Liver (tissue), 9 donors: ENCODE data around the gene F2R. TPM values are rescaled to one million over a fixed set of nuclear protein-coding genes. Genes with fewer than 3 reads are reported as not detected.
A peak's percentile ranks its signal among the peaks of the same experiment; 100 is the strongest.
"Not testable (repeated sequence)": the region's sequence is repeated elsewhere in the genome, so short reads cannot be mapped to it uniquely, and the experiment has no call there.

Experiments used
- DNase-seq: peaks from one replicate; pipeline ENCODE4 v3.0.0-alpha.2; 2017; ENCODE audit warnings: low spot score
- H3K27ac ChIP-seq, 2 donors: one replicate each; pipeline ENCODE4 v1.7.0; 2013; ENCODE audit warnings: inconsistent platforms in 2 of 2, low read length in 2 of 2, control low read depth in 1 of 2, low read depth in 1 of 2, mild to moderate bottlenecking in 1 of 2
- H3K27me3 ChIP-seq, 4 donors: one replicate each; pipeline versions ENCODE4 v1.6.1 to v1.7.0; 2013; ENCODE audit warnings: low read length in 3 of 4, inconsistent platforms in 1 of 4, mild to moderate bottlenecking in 1 of 4, moderate library complexity in 1 of 4; ENCODE audit not compliant: control insufficient read depth in 4 of 4, insufficient read depth in 4 of 4
- H3K36me3 ChIP-seq, 4 donors: one replicate each; pipeline versions ENCODE4 v1.6.1 to v1.7.0; 2013; ENCODE audit warnings: low read length in 3 of 4, mild to moderate bottlenecking in 3 of 4, low read depth in 1 of 4, moderate library complexity in 1 of 4; ENCODE audit not compliant: control insufficient read depth in 4 of 4, insufficient read depth in 3 of 4
- H3K4me1 ChIP-seq, 4 donors: one replicate each; pipeline versions ENCODE4 v1.6.1 to v1.7.0; 2013; ENCODE audit warnings: low read length in 3 of 4, mild to moderate bottlenecking in 3 of 4, moderate library complexity in 1 of 4; ENCODE audit not compliant: control insufficient read depth in 4 of 4, insufficient read depth in 4 of 4
- H3K4me3 ChIP-seq, 3 donors: one replicate each; pipeline versions ENCODE4 v1.6.1 to v1.7.0; 2013; ENCODE audit warnings: low read length in 3 of 3, control low read depth in 1 of 3, low read depth in 1 of 3, mild to moderate bottlenecking in 1 of 3
- H3K9ac ChIP-seq, 2 donors: one replicate each; pipeline ENCODE4 v1.7.0; 2013; ENCODE audit warnings: low read length in 2 of 2, mild to moderate bottlenecking in 2 of 2, moderate library complexity in 2 of 2, control low read depth in 1 of 2, low read depth in 1 of 2
- H3K9me3 ChIP-seq, 4 donors: one replicate each; pipeline versions ENCODE4 v1.6.1 to v1.7.0; 2013; ENCODE audit warnings: low read length in 3 of 4; ENCODE audit not compliant: control insufficient read depth in 4 of 4
- EGR1 ChIP-seq, 2 donors: IDR thresholded peaks; 2 replicates each; pipeline ENCODE4 v1.6.1; 2016 to 2018; ENCODE audit warnings: antibody characterized with exemption in 2 of 2, low read depth in 2 of 2
- FOXA2 ChIP-seq: IDR thresholded peaks from 2 replicates; pipeline ENCODE4 v1.6.1; 2016; ENCODE audit warnings: antibody characterized with exemption
- HNF4A ChIP-seq, 2 donors: conservative IDR thresholded peaks; 2 replicates each; pipeline ENCODE4 v1.6.1; 2016; ENCODE audit warnings: antibody characterized with exemption in 2 of 2, mild to moderate bottlenecking in 2 of 2
- HNF4G ChIP-seq: IDR thresholded peaks from 2 replicates; pipeline ENCODE4 v1.6.1; 2016; ENCODE audit warnings: antibody characterized with exemption
- JUND ChIP-seq, 2 donors: IDR thresholded peaks; 2 replicates each; pipeline ENCODE4 v1.6.1; 2016; ENCODE audit warnings: antibody characterized with exemption in 2 of 2
- MAX ChIP-seq: IDR thresholded peaks from 2 replicates; pipeline ENCODE4 v1.6.1; 2016; ENCODE audit warnings: antibody characterized with exemption
- RAD21 ChIP-seq, 2 donors: IDR thresholded peaks; 2 replicates each; pipeline ENCODE4 v1.6.1; 2016; ENCODE audit warnings: antibody characterized with exemption in 2 of 2, mild to moderate bottlenecking in 2 of 2
- RXRA ChIP-seq, 2 donors: IDR thresholded peaks; 2 replicates each; pipeline ENCODE4 v1.6.1; 2017 to 2018; ENCODE audit warnings: antibody characterized with exemption in 2 of 2, mild to moderate bottlenecking in 1 of 2
- SP1 ChIP-seq: IDR thresholded peaks from 2 replicates; pipeline ENCODE4 v1.6.1; 2018; ENCODE audit warnings: antibody characterized with exemption, mild to moderate bottlenecking
- TAF1 ChIP-seq: conservative IDR thresholded peaks from 2 replicates; pipeline ENCODE4 v1.6.1; 2016; ENCODE audit warnings: antibody characterized with exemption, mild to moderate bottlenecking
- YY1 ChIP-seq: IDR thresholded peaks from 2 replicates; pipeline ENCODE4 v1.6.1; 2016; ENCODE audit warnings: antibody characterized with exemption, mild to moderate bottlenecking
- ZBTB33 ChIP-seq: IDR thresholded peaks from 2 replicates; pipeline ENCODE4 v1.6.1; 2016; ENCODE audit warnings: antibody characterized with exemption
- WGBS: extraction: QIAGEN DNeasy Blood & Tissue Kit; methylation state at CpG from one replicate; pipeline ENCODE4 v1.1.7; 2013; 5-methylcytosine and 5-hydroxymethylcytosine counted together
- polyA plus RNA-seq, 2 donors: library from polyadenylated mRNA; stranded (reverse) in 1 of 2; unstranded in 1 of 2; fragments of 200-250 nt in 1 of 2; fragments of >200 nt in 1 of 2; fragmentation: Nextera tagmentation in 1 of 2; extraction: Ambion mirVana in 1 of 2; gene quantifications; one replicate each; pipeline versions ENCODE4 v1.2.1 to v1.2.3, GENCODE V29; 2013 to 2015
- total RNA-seq, 2 donors: library from RNA; depleted of rRNA; stranded (reverse); fragments of >200 nt; gene quantifications; one replicate each; pipeline ENCODE4 v1.2.3, GENCODE V29; 2014
- donor health status: healthy.
- donor health status: healthy.
- donor health status: healthy.
- donor health status: healthy.
- donor health status: healthy.

Gene F2R
- total and polyA plus RNA-seq, 4 donors = 5.9 to 18.7 (median 9.5) TPM

- Histone ChIP-seq H3K4me3 (no peak overlapping the region), H3K9ac (no peak overlapping the region), H3K27me3 (no peaks in the 10 kb centered on the region), H3K4me1 (no peaks in the 10 kb centered on the region), H3K9me3 (peaks cover 0 to 3% (median 0%) of the 10 kb centered on the region in 4 donors), H3K36me3 (no peaks in the 10 kb centered on the region), H3K27ac (no peak overlapping the region)
- TF ChIP-seq RXRA (IDR thresholded peaks at IDR 0.05) (no peak), ZBTB33 (no peak), TAF1 (no peak), HNF4G (no peak), RAD21 (IDR thresholded peaks at IDR 0.05) (no peak), EGR1 (IDR thresholded peaks at IDR 0.05; ENCODE audit: low read depth in 2 of 2) (no peak), YY1 (no peak)
- DNase-seq = no peak
Observed at GRCh38 chr5:76763136-76763535, 47.2 kb downstream of the F2R start.

GRCh38 chr5:76764374-76764773 lies 48.4 kb downstream of the F2R start:
- peak overlapping the region in 1 of 3 donors; percentile 5 for H3K4me3 ChIP-seq
- TF ChIP-seq YY1 = no peak
- no peaks in the 10 kb centered on the region for H3K36me3 ChIP-seq
- H3K27me3 ChIP-seq = no peaks in the 10 kb centered on the region
- H3K9me3 ChIP-seq = peaks cover 0 to 3% (median 0%) of the 10 kb centered on the region in 4 donors
- 77% methylated on average over 3 of the region's 3 CpGs for WGBS
- no peak overlapping the region for H3K9ac ChIP-seq
- H3K4me1 ChIP-seq = no peaks in the 10 kb centered on the region
- DNase-seq = no peak
- H3K27ac ChIP-seq = no peak overlapping the region

- H3K36me3 ChIP-seq = no peaks in the 10 kb centered on the region
- peaks cover 0 to 3% (median 0%) of the 10 kb centered on the region in 4 donors for H3K9me3 ChIP-seq
- DNase-seq = no peak
- no peak overlapping the region for H3K4me3 ChIP-seq
- no peaks in the 10 kb centered on the region for H3K4me1 ChIP-seq
- no peaks in the 10 kb centered on the region for H3K27me3 ChIP-seq
- no peak overlapping the region for H3K9ac ChIP-seq
- 82% methylated on average over 3 of the region's 3 CpGs for WGBS
- TF ChIP-seq EGR1 (IDR thresholded peaks at IDR 0.05; ENCODE audit: low read depth in 2 of 2) = no peak
- TF ChIP-seq TAF1 = no peak
- no peak overlapping the region for H3K27ac ChIP-seq
Observed at GRCh38 chr5:76765249-76765648, 49.3 kb downstream of the F2R start.

GRCh38 chr5:76766746-76767145 lies 50.8 kb downstream of the F2R start:
- Histone ChIP-seq H3K27me3 (no peaks in the 10 kb centered on the region), H3K9me3 (peaks cover 0 to 3% (median 0%) of the 10 kb centered on the region in 4 donors), H3K36me3 (no peaks in the 10 kb centered on the region), H3K4me1 (no peaks in the 10 kb centered on the region), H3K9ac (no peak overlapping the region), H3K4me3 (no peak overlapping the region), H3K27ac (no peak overlapping the region)
- TF ChIP-seq EGR1 (IDR thresholded peaks at IDR 0.05; ENCODE audit: low read depth in 2 of 2) (no peak), ZBTB33 (no peak), SP1 (no peak), HNF4A (conservative IDR thresholded peaks at IDR 0.05) (no peak), HNF4G (no peak), JUND (IDR thresholded peaks at IDR 0.05) (no peak), RXRA (IDR thresholded peaks at IDR 0.05) (no peak), MAX (no peak), TAF1 (no peak), FOXA2 (no peak)
- no peak for DNase-seq
- WGBS = 96% methylated on average over 2 of the region's 2 CpGs

- not testable (repeated sequence) for H3K27ac ChIP-seq, H3K9ac ChIP-seq, H3K27me3 ChIP-seq, H3K4me3 ChIP-seq, H3K36me3 ChIP-seq, H3K4me1 ChIP-seq, DNase-seq, H3K9me3 ChIP-seq
- WGBS = 97% methylated on average over 14 of the region's 14 CpGs
Observed at GRCh38 chr5:76771041-76771440, 55.1 kb downstream of the F2R start.
